Progenitor cell of endocrine pancreas (in vitro differentiated cells): ENCODE results near the gene PTCD1. TPM values are rescaled to one million over a fixed set of nuclear protein-coding genes. Genes with fewer than 3 reads are reported as not detected.

Experiments
- DNase-seq: peaks from one replicate; pipeline ENCODE4 v3.0.0; 2021; ENCODE audit warnings: low spot score; ENCODE audit not compliant: unreplicated experiment
- H3K27ac Mint-ChIP-seq: 2 replicates; pipeline ENCODE4 v1.8.0; 2021; ENCODE audit warnings: mild to moderate bottlenecking, moderate library complexity, mixed read lengths
- H3K27me3 Mint-ChIP-seq: 2 replicates; pipeline ENCODE4 v1.8.0; 2021; ENCODE audit warnings: mixed read lengths
- H3K36me3 Mint-ChIP-seq: 2 replicates; pipeline ENCODE4 v1.8.0; 2022; ENCODE audit warnings: mixed read lengths; ENCODE audit not compliant: insufficient read depth
- H3K4me1 Mint-ChIP-seq: 2 replicates; pipeline ENCODE4 v1.8.0; 2021; ENCODE audit warnings: low read depth, mixed read lengths
- H3K4me3 Mint-ChIP-seq: 2 replicates; pipeline ENCODE4 v1.8.0; 2021; ENCODE audit warnings: low read depth, mild to moderate bottlenecking, moderate library complexity, mixed read lengths
- H3K9me3 Mint-ChIP-seq: 2 replicates; pipeline ENCODE4 v1.8.0; 2021; ENCODE audit warnings: low read depth, mixed read lengths
- CTCF ChIP-seq: fragments of 200-600 bp; sonication (generic); IDR thresholded peaks from one replicate; pipeline ENCODE4 v1.5.0; 2021; ENCODE audit warnings: antibody characterized with exemption, mild to moderate bottlenecking; ENCODE audit not compliant: unreplicated experiment
- total RNA-seq: library from RNA; stranded (reverse); gene quantifications from 2 replicates; pipeline ENCODE4 v1.2.1, GENCODE V29; 2021

The PTCD1 gene
- total RNA-seq, 1 donor from 2014 or later: 16.8 TPM

- H3K4me3 Mint-ChIP-seq: peak overlapping the region; percentile 98
- no peak for TF ChIP-seq CTCF
- peaks cover 20% of the 10 kb centered on the region for H3K27me3 Mint-ChIP-seq
- no peak for DNase-seq
- peak overlapping the region; percentile 98 for H3K27ac Mint-ChIP-seq
- H3K36me3 Mint-ChIP-seq: peaks cover 4% of the 10 kb centered on the region
- peaks cover 7% of the 10 kb centered on the region for H3K4me1 Mint-ChIP-seq
- H3K9me3 Mint-ChIP-seq: no peaks in the 10 kb centered on the region
Observed at GRCh38 chr7:99473315-99473596, 34.7 kb upstream of the PTCD1 start.

GRCh38 chr7:99472561-99473314 lies 34.1 kb upstream of the PTCD1 start, which contains the start of gene ZNF789:
ZNF789 (plus strand) TSS chr7:99472890; CDS start chr7:99476457, 3,567 bp downstream.
- Mint-ChIP-seq H3K9me3 (no peaks in the 10 kb centered on the region), H3K4me1 (peaks cover 7% of the 10 kb centered on the region), H3K4me3 (peak within 1 kb of the TSS; percentile 98), H3K27me3 (peaks cover 21% of the 10 kb centered on the region), H3K36me3 (peaks cover 4% of the 10 kb centered on the region), H3K27ac (peak within 1 kb of the TSS; percentile 98)
- peak; percentile 94 for DNase-seq
- TF ChIP-seq CTCF: no peak

- no peak for TF ChIP-seq CTCF
- Mint-ChIP-seq H3K4me3 (no peak overlapping the region), H3K36me3 (peaks cover 1% of the 10 kb centered on the region), H3K27ac (no peak overlapping the region), H3K9me3 (no peaks in the 10 kb centered on the region), H3K27me3 (peaks cover 21% of the 10 kb centered on the region), H3K4me1 (peaks cover 14% of the 10 kb centered on the region)
- no peak for DNase-seq
Observed at GRCh38 chr7:99469381-99470065, 30.9 kb upstream of the PTCD1 start.

GRCh38 chr7:99468336-99468918 lies 29.8 kb upstream of the PTCD1 start:
- peaks cover 18% of the 10 kb centered on the region for H3K4me1 Mint-ChIP-seq
- H3K27me3 Mint-ChIP-seq: peaks cover 21% of the 10 kb centered on the region
- H3K4me3 Mint-ChIP-seq: no peak overlapping the region
- no peaks in the 10 kb centered on the region for H3K9me3 Mint-ChIP-seq
- no peak overlapping the region for H3K27ac Mint-ChIP-seq
- H3K36me3 Mint-ChIP-seq: peaks cover 4% of the 10 kb centered on the region
- DNase-seq: no peak
- TF ChIP-seq CTCF: no peak

- Mint-ChIP-seq H3K9me3 (no peaks in the 10 kb centered on the region), H3K4me3 (peak overlapping the region; percentile 93)
Observed at GRCh38 chr7:99465421-99465768, 26.8 kb upstream of the PTCD1 start.

More at GRCh38 chr7:99465421-99465768, 26.8 kb upstream of the PTCD1 start:
- Mint-ChIP-seq H3K36me3 (peaks cover 8% of the 10 kb centered on the region), H3K27ac (peak overlapping the region; percentile 97), H3K27me3 (peaks cover 13% of the 10 kb centered on the region), H3K4me1 (peaks cover 11% of the 10 kb centered on the region)
- no peak for DNase-seq
- no peak for TF ChIP-seq CTCF
